GM18867 (cell line): ENCODE results near the gene PHKA2.

ENCODE experiments used
- ATAC-seq: cut with Tn5 transposase; IDR thresholded peaks from one replicate; pipeline ENCODE4 v1.9.1; 2021; ENCODE audit warnings: mild to moderate bottlenecking, moderate library complexity; ENCODE audit not compliant: unreplicated experiment

PHKA2 gene

DNA sequence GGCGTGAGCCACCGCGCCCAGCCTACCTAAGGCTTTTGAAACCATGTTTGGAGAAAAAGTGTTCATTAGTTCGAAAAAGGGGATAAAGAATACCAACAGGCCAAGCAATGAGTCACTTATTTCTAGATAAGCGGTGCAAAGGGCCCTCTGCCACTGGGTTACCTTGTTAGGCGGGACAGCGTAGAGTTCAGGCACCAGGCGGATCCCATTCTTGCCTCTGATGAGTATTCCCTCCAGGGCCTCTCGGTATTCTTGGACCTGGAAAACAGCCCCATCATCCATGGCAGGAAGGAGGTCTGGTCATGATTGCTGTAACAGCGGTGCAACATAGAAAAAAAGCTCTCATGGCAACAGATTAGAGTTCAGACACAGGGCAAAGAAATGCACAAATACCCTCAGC is 48.0 kb downstream of the PHKA2 start:
- no peak for ATAC-seq

DNA sequence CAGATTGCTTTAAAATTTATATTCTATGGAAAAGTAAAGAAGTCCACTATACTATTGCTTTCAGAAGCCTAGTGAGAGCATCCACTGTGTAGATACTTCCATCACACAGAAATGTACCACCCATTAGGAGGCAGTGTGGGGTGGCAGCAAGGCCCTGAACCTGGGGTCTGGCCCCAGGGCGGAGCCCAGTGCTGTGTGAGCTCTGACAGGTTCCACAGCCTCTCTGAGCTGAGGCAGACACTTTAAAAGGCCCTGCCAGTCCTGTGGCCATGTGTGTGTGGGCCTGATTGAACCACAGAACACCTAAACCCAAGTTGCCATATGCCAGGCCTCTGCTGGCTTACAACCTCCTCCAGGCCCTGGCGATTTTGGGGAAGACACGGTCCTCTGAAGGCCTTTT is 49.2 kb downstream of the PHKA2 start:
- ATAC-seq: no peak

GRCh38 chrX:18933617-18934016 is 50.3 kb downstream of the PHKA2 start:
- ATAC-seq: no peak

DNA sequence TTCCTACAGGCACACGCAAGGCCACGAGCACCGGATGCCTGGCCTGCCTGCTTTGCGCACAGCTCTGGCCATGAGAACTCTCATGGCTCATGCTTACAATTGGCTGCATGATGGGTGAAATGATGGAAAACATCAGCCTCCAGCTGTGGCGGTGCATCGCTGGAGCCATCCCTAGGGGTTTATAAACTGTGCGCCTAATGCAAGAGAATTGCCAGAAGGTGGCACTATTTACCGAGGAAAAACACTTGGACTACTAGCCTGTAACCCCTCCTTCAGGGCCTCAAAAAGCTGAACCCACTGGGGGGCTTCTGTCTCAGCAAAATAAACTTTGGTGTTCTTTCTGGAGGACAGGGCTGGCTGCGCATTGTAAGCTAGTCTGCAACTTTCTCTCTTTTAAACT is 51.9 kb downstream of the PHKA2 start:
- ATAC-seq: no peak

DNA sequence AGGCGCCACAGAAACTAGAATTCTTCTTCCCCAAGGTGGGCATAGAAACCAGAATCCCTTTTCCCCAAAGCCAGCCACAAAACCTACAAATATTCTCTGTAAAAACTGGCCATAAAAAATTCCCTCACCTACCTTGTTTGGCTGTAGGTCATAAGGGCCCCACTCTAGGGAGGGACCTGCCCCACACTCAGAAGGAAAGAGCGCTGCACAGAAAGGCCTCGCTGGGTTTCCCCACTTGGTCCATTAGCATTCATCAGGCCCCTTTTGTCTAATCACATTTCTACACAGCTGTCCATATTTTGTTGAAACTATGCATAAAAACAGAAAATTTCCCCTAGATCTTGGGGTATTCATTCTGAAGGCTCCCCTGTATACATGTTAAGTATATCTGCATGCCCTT is 54.1 kb downstream of the PHKA2 start:
- no peak for ATAC-seq

DNA sequence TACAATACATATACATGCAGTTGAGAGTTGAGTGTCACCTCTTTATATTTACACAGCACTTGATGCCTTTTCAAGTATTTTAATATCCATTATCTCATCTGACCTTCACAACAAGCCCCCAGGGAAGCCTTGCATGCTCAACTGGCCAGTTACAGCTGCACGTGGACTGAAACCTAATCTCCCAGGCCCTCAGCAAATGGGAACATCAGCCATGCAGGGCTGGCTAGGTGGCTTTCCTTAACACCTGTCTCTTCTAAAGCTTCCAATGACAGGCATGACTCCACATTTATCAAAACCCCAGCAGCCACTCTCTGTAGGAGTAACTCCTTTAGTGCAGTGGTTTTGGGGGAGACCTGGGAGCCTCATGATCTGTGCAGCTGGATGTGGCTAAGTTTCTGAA is 56.4 kb downstream of the PHKA2 start:
- ATAC-seq: no peak

DNA sequence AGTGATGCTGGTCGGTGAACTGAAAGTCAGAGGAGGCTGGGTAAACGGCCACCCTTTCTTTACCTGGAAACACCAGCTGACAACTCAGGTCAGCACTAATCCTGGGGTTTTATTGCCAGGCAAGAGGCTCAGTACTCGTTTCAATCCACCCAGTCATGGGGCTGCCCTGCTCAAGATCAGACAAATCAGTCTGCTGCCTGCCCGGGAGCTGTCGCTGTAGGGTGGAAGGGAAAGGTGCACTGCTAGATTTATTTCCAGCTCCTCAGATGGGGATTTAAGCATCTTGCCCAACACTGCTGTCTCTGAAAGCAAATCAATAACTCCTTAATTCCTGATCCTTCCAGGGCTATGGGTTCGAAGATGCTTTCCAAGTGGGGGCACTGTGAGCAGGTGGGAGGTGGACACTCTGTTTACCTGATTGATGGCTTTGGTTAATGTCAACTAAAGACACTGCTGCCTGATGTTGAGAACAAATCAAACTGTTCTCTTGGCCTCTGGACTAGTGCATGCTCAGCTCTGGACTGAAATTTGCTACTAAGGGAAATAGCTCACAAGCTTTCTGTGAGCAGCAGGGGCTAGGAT is 59.3 kb downstream of the PHKA2 start:
- ATAC-seq: no peak

DNA sequence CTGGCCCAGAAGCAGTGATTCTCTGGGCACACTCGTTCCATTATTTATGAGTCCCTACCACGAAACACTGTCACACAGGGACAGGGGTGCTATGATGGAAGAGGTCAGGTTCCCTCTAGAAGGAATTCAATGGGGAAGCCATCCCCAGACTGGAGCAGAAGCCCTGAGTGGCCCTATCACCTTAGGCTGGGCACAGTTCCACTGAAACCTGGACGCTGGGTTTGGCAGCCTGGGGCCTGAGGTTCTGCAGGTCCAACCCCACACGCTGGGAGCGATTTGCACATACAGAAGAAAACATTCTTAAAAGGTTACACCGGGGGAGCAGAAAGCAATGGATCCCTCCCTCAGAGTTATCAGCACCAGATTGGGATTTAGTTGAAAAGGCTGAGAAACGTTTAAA is 63.3 kb downstream of the PHKA2 start:
- ATAC-seq: no peak

GRCh38 chrX:18920079-18920478 is 63.8 kb downstream of the PHKA2 start:
- no peak for ATAC-seq

GRCh38 chrX:18917831-18918230 is 66.1 kb downstream of the PHKA2 start:
- no peak for ATAC-seq

DNA sequence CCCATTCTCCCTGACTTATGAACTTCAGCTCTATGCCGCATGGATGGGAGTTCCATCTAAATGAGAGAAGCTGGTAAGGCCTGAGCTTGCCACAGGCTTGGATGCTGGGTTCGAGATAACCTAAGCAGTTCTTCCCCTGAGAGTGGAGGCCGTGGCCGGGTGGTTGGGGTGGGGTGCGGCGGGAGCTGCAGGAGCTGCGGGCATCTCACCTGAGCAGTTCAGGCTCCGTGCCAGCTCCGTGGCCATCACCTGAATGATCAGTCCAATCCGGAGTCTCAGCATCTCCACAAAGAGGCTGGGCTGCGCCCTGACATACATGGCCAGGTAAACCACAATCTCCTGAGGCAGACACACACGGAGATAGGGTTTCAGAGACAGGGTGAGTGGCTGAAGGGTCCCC is 77.6 kb downstream of the PHKA2 start:
- ATAC-seq: no peak

GRCh38 chrX:18900401-18900976 is 83.4 kb downstream of the PHKA2 start:
- ATAC-seq: no peak

GRCh38 chrX:18899796-18900380 is 84.0 kb downstream of the PHKA2 start:
- ATAC-seq: no peak

- no peak for ATAC-seq
Observed at GRCh38 chrX:18898492-18898891, 85.4 kb downstream of the PHKA2 start.

DNA sequence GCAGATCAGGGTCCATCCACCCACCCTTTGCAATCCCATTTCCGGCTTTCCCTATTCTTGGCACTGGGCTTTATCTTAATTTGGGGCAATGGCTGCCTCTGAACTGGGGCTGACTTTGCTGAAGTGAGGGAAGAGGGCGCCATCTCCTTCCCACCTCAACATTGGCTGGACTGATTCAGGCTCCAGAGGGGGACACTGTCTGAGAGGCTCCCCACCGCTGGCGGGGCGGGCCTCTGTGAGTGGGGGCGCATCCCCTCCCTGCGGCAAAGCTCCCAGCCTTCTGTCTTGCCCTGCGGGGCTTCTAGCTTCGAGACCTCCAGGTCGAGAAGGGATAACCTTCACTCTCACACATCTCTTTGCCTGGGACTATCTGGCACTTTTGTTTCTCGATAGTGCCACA is 85.8 kb downstream of the PHKA2 start:
- no peak for ATAC-seq

GRCh38 chrX:18897611-18898010 is 86.3 kb downstream of the PHKA2 start:
- ATAC-seq: no peak

DNA sequence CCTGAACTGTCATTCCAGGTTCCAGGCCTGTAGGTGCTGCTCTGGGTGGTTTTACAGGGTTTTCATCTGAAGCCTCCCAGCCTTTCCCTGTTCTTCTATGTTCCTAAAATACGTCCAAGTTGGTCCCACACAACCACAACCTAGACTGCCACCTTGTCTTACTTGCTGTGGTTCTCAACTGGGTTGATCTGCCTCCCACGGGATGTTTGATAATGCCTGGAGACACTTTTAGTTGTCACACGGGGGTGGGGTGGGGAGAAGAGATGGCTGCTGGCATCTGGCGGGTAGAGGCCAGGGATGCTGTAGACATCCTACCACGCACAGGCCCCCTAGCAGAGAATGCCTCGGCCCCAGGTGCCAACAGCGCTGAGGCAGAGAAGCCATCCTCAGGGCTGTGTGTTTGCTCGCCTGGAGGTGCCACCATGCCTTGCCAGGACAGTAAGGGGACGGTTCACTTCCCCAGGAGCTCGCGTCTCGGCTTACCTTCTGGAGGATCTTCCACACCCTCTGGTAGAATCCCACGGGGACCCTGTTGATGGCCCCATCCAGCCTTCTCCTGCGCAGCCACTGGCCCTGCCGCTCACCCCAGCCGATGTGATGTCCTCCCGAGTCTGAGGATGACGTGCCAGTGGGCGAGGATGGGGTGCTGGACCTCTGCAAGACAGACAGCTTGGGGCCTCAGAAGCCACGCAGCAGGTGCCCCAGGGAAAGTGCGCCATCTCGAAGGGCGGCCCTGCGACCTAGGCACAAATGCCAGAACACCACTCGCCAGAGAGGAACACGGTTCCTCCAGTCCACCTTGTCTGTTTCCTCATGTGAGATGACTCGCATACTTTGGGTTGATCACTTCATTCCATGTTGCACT is 87.0 kb downstream of the PHKA2 start:
- no peak for ATAC-seq

- ATAC-seq: no peak
Observed at GRCh38 chrX:18895189-18895951, 88.5 kb downstream of the PHKA2 start.

GRCh38 chrX:18894156-18894555 is 89.8 kb downstream of the PHKA2 start:
- no peak for ATAC-seq

DNA sequence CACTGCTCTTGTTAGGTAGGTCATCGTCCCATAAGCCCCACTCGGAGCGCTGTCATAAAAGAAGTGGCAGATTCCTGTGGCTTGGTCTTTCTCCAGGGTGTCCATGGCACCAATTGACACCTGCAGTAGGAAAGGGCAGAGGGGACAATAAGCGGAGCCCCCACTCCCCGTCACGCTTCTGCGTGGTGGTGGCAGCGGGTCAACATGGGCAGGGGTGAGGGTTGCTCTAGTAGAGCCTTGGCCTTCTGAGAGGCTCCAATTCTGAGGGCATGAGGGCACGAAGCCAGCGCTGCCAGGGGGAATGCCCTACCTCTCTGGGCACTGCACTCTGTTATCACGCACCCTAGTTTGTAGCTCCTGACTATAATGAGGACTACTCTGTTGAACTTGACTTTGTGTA is 90.4 kb downstream of the PHKA2 start:
- no peak for ATAC-seq

DNA sequence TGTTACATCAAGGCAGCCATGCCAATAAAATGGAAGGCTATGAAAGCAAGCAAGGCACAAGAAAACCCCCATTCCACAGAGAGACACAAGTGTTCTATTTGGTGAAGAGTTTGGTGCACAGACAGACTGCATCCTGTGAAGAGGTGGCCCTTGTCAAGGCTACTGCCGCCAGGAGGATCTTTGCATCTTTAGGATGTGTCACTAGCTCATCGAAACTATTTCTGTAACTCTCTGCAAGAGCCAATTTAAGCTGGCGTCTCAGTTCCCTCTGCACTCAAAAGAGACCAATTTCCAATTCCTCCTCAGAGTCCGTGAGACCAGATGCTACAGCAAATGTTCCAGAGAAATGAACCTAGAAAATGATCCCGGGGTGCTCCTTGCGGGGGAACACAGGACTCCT is 91.0 kb downstream of the PHKA2 start:
- no peak for ATAC-seq
